GM12878 (cell line): ENCODE data around the gene CETN1. TPM values are rescaled to one million over a fixed set of nuclear protein-coding genes. Genes with fewer than 3 reads are reported as not detected.

Source experiments
- ATAC-seq: fragments of 200-7000 bp; cut with Tn5 transposase; 3 replicates; pipeline ENCODE4 v1.9.1; 2020; ENCODE audit warnings: mild to moderate bottlenecking, moderate library complexity
- Bru-seq: library from RNA; stranded (reverse); fragments of 400-500 nt; gene quantifications from one replicate; lab custom pipeline; 2021; lab: Mats Ljungman, UMichigan
- BruChase-seq, 2 experiments: library from RNA; stranded (reverse); fragments of 400-500 nt; gene quantifications; one replicate each; lab custom pipeline; 2021; lab: Mats Ljungman, UMichigan
- BruUV-seq: library from RNA; stranded (reverse); fragments of 400-500 nt; replicated peaks from 2 replicates; lab custom pipeline; 2021; lab: Mats Ljungman, UMichigan
- CTCF ChIA-PET: fragments of 300-600 bp; sonication (Branson Sonifier 250); formaldehyde crosslinking; extraction: SDS; loops from one replicate; lab custom pipeline; 2021; ENCODE audit warnings: inconsistent platforms; lab: Yijun Ruan, JAX
- POLR2A ChIA-PET: fragments of 350-600 bp; formaldehyde crosslinking; extraction: SDS; loops from one replicate; lab custom pipeline; 2021; ENCODE audit warnings: inconsistent platforms; lab: Charles Lee
- RAD21 ChIA-PET: fragments of 300-600 bp; sonication (Branson Sonifier 250); formaldehyde crosslinking; loops from one replicate; lab custom pipeline; 2023; ENCODE audit warnings: antibody characterized with exemption; ENCODE audit not compliant: unreplicated experiment; lab: Charles Lee
- SMC1A ChIA-PET: fragments of 300-600 bp; sonication (Branson Sonifier 250); formaldehyde crosslinking; loops from one replicate; lab custom pipeline; 2023; ENCODE audit not compliant: unreplicated experiment, uncharacterized antibody; lab: Charles Lee
- DNase-seq: peaks from one replicate; pipeline ENCODE4 v3.0.0-alpha.2; 2011; ENCODE audit warnings: low read depth, low spot score
- FAIRE-seq: peaks from 3 replicates; lab custom pipeline; 2011; peaks lifted over from hg19 to GRCh38; lab: Jason Lieb, UNC
- H2AFZ ChIP-seq: 2 replicates; pipeline ENCODE4 v1.6.0; 2011; ENCODE audit warnings: low read depth, low read length, control low read depth; ENCODE audit not compliant: control insufficient read depth
- H3K27ac ChIP-seq: 2 replicates; pipeline ENCODE4 v1.5.1; 2011; ENCODE audit warnings: control low read depth; ENCODE audit not compliant: control insufficient read depth, insufficient read depth
- H3K27me3 ChIP-seq, 2 experiments: replicated peaks in 1 of 2; 2 replicates each; pipeline versions ENCODE4 v1.6.0 to v1.6.1; 2011; ENCODE audit warnings: low read length in 1 of 2; ENCODE audit not compliant: control insufficient read depth in 2 of 2, insufficient read depth in 2 of 2
- H3K36me3 ChIP-seq, 2 experiments: 2 replicates each; pipeline ENCODE4 v1.5.1; 2011; ENCODE audit warnings: low read length in 1 of 2; ENCODE audit not compliant: control insufficient read depth in 2 of 2, insufficient read depth in 2 of 2
- H3K4me1 ChIP-seq: 2 replicates; pipeline ENCODE4 v1.6.1; 2011; ENCODE audit warnings: mild to moderate bottlenecking, low read length, moderate library complexity, mixed read lengths; ENCODE audit not compliant: control insufficient read depth, insufficient read depth
- H3K4me2 ChIP-seq: 2 replicates; pipeline ENCODE4 v1.6.0; 2011; ENCODE audit warnings: control low read depth; ENCODE audit not compliant: control insufficient read depth, insufficient read depth
- H3K4me3 ChIP-seq: fragments of 200-600 bp; sonication (generic); 2 replicates; pipeline ENCODE4 v1.5.1; 2016
- H3K79me2 ChIP-seq: 2 replicates; pipeline ENCODE4 v1.6.0; 2011; ENCODE audit warnings: low read length; ENCODE audit not compliant: control insufficient read depth, insufficient read depth
- H3K9ac ChIP-seq: 2 replicates; pipeline ENCODE4 v1.8.0; 2011; ENCODE audit warnings: low read length, control low read depth, mixed read lengths; ENCODE audit not compliant: control insufficient read depth, insufficient read depth
- H3K9me3 ChIP-seq: replicated peaks from 3 replicates; pipeline ENCODE4 v1.5.1; 2011; ENCODE audit warnings: mild to moderate bottlenecking, low read length; ENCODE audit not compliant: control insufficient read depth, insufficient read depth
- H4K20me1 ChIP-seq: 2 replicates; pipeline ENCODE4 v1.6.0; 2011; ENCODE audit not compliant: control insufficient read depth, insufficient read depth
- CUX1 ChIP-seq: IDR thresholded peaks from 2 replicates; pipeline ENCODE4 v1.6.1; 2012; ENCODE audit warnings: improper control_type of control experiment, low read depth, low read length; ENCODE audit not compliant: insufficient replicate concordance
- E4F1 ChIP-seq: fragments of 450-650 bp; IDR thresholded peaks from 2 replicates; pipeline ENCODE4 v1.6.1; 2018; ENCODE audit warnings: borderline replicate concordance, mild to moderate bottlenecking; ENCODE audit not compliant: partially characterized antibody
- HSF1 ChIP-seq: fragments of 150-350 bp; IDR thresholded peaks from 2 replicates; pipeline ENCODE4 v1.6.1; 2014; ENCODE audit warnings: mild to moderate bottlenecking, low read depth, low read length
- MXI1 ChIP-seq: fragments of 150-350 bp; IDR thresholded peaks from 2 replicates; pipeline ENCODE4 v1.6.1; 2011; ENCODE audit warnings: low read depth, mild to moderate bottlenecking, inconsistent platforms, low read length, improper control_type of control experiment
- NFXL1 ChIP-seq: fragments of 450-650 bp; IDR thresholded peaks from 2 replicates; pipeline ENCODE4 v1.6.1; 2017; ENCODE audit warnings: antibody characterized with exemption, mild to moderate bottlenecking, borderline replicate concordance
- YBX1 ChIP-seq: fragments of 450-650 bp; IDR thresholded peaks from 2 replicates; pipeline ENCODE4 v1.6.1; 2016; ENCODE audit warnings: antibody characterized with exemption
- ZBTB11 ChIP-seq: fragments of 450-650 bp; formaldehyde crosslinking; IDR thresholded peaks from 2 replicates; pipeline ENCODE4 v1.5.0; 2022; ENCODE audit warnings: mild to moderate bottlenecking, missing genetic modification characterization
- WGBS: methylation state at CpG from one replicate; pipeline ENCODE4 v1.1.6; 2016; ENCODE audit warnings: low lambda C conversion rate; ENCODE audit not compliant: insufficient replicate concordance, insufficient coverage; ENCODE audit errors: missing lambda C conversion rate; 5-methylcytosine and 5-hydroxymethylcytosine counted together
- in situ Hi-C: fragments of 300-500 bp; cut with MboI; formaldehyde crosslinking; loops from 9 replicates; pipeline ENCODE4 v1.14.3; 2018; ENCODE audit warnings: mixed read lengths
- intact Hi-C: fragments of 100-400 bp; cut with micrococcal nuclease; formaldehyde crosslinking; loops from one replicate; pipeline ENCODE4 v1.14.2; 2022; ENCODE audit not compliant: unreplicated experiment
- long read RNA-seq, 2 experiments: library from polyadenylated mRNA; unstranded; transcript quantifications; one replicate each; pipeline ENCODE4 v2.0.0, GENCODE V29; 2019 to 2020
- polyA minus RNA-seq, 3 experiments: library from RNA; depleted of rRNA, polyadenylated mRNA; stranded (reverse); fragments of >200 nt; gene quantifications; 2 replicates each; pipeline ENCODE4 v1.2.3, GENCODE V29; 2011
- polyA plus RNA-seq, 11 experiments: library from polyadenylated mRNA; depleted of rRNA in 4 of 11; unstranded in 6 of 11; stranded (reverse) in 5 of 11; fragments of >200 nt; fragmentation: Nextera tagmentation in 4 of 11; fragmentation: Illumina TruSeq in 1 of 11; extraction: Ambion mirVana in 4 of 11; extraction: Trizol in 1 of 11; gene quantifications; 1 replicate in 1 of 11; 2 replicates in 10 of 11; pipeline versions ENCODE4 v1.2.1 to v1.2.3, GENCODE V29; 2011 to 2016; ENCODE audit warnings: inconsistent platforms in 2 of 11, missing spikeins in 2 of 11, low read depth in 1 of 11
- total RNA-seq, 4 experiments: library from RNA; depleted of rRNA in 3 of 4; stranded (reverse); fragments of >200 nt in 3 of 4; fragmentation: Illumina TruSeq in 1 of 4; extraction: Trizol in 1 of 4; gene quantifications; 2 replicates each; pipeline versions ENCODE4 v1.2.1 to v1.2.3, GENCODE V29; 2013 to 2021

CETN1 gene
- total RNA-seq (2013; cell fraction: nucleolus; rRNA removed), result not detected in 2 replicates
- total RNA-seq (2014; rRNA removed) (not detected in 2 replicates), total RNA-seq (2014; rRNA removed; fragmentation: Illumina TruSeq; extraction: Trizol) (not detected in 2 replicates), total RNA-seq (2021) (not detected in 2 replicates), polyA plus RNA-seq (2011; rRNA removed) (not detected in 2 replicates), polyA plus RNA-seq (2014; fragmentation: Illumina TruSeq; extraction: Trizol) (not detected in 2 replicates), polyA plus RNA-seq (2014; fragmentation: Nextera tagmentation; extraction: Ambion mirVana) (not detected), polyA plus RNA-seq (2014; rRNA removed) (not detected in 2 replicates), polyA plus RNA-seq (2016; fragmentation: Nextera tagmentation; extraction: Ambion mirVana) (not detected), polyA minus RNA-seq (2011; rRNA and poly(A)+ RNA removed) (not detected in 2 replicates), Bru-seq, nascent RNA (not detected), BruChase-seq, experiment 1, labeled RNA remaining after a 6-hour chase (not detected), BruChase-seq, experiment 2, labeled RNA remaining after a 2-hour chase (not detected)
- not detected for polyA plus RNA-seq (2011; ENCODE audit: low read depth)
- not detected in 2 replicates for polyA plus RNA-seq (2011; cell fraction: cytosol; rRNA removed)
- polyA plus RNA-seq (2011; cell fraction: nucleus; rRNA removed), result not detected in 2 replicates
- not detected in 2 replicates for polyA plus RNA-seq (2012)
- not detected in 2 replicates for polyA minus RNA-seq (2011; cell fraction: cytosol; rRNA and poly(A)+ RNA removed)
- not detected in 2 replicates for polyA minus RNA-seq (2011; cell fraction: nucleus; rRNA and poly(A)+ RNA removed)
- long read RNA-seq, experiment 1, result 0 reads
- long read RNA-seq, experiment 2, result 0 reads

GRCh38 chr18:580154-580553 is at the start of gene CETN1:
TSS of gene CETN1 (plus strand) at chr18:580380. CDS start at chr18:580409, 29 bp downstream.
- Histone ChIP-seq H3K27me3 (no peaks in the 10 kb centered on the region; a peak in 1 of 4 replicates), H3K9ac (no peak within 1 kb of the TSS), H3K36me3 (no peaks in the 10 kb centered on the region), H3K79me2 (no peaks in the 10 kb centered on the region), H2AFZ (no peak within 1 kb of the TSS), H3K4me1 (no peaks in the 10 kb centered on the region), H3K9me3 (no peaks in the 10 kb centered on the region), H3K4me3 (no peak within 1 kb of the TSS), H4K20me1 (no peaks in the 10 kb centered on the region), H3K27ac (no peak within 1 kb of the TSS), H3K4me2 (no peak within 1 kb of the TSS)
- ChIA-PET RAD21 (no interaction called here), CTCF (no interaction called here), POLR2A (no interaction called here), SMC1A (interaction anchor here (0.8 kb wide), 1 partner anchor 9 kb away, joined by 3 read pairs; no protein-coding TSS in a partner anchor)
- in situ Hi-C loops (no loop called here), intact Hi-C loops (no loop called here)
- ATAC-seq, result no peak
- WGBS, result 70% methylated on average over 36 of the region's 38 CpGs
- FAIRE-seq, result no peak
- no peak for DNase-seq
- BruUV-seq, result no TSS peak
- TF ChIP-seq YBX1, result no peak
- TF ChIP-seq HSF1, result no peak
- no peak for TF ChIP-seq E4F1
- TF ChIP-seq ZBTB11 (CRISPR knock-in tag), result no peak
- TF ChIP-seq NFXL1, result no peak
- no peak for TF ChIP-seq MXI1
- no peak for TF ChIP-seq CUX1
